Activated CD8-positive, alpha-beta memory T cell treated with anti-CD3 and anti-CD28 coated beads, Interleukin-2, amount 50 U/mL, for 4 hours (primary cell): ENCODE data around the gene KIF3B.
A peak's percentile ranks its signal among the peaks of the same experiment; 100 is the strongest.
"Not testable (repeated sequence)": the region's sequence is repeated elsewhere in the genome, so short reads cannot be mapped to it uniquely, and the experiment has no call there.

Experiments
- DNase-seq: peaks from one replicate; pipeline ENCODE4 v3.0.0-alpha.2; 2020

The KIF3B gene

DNA sequence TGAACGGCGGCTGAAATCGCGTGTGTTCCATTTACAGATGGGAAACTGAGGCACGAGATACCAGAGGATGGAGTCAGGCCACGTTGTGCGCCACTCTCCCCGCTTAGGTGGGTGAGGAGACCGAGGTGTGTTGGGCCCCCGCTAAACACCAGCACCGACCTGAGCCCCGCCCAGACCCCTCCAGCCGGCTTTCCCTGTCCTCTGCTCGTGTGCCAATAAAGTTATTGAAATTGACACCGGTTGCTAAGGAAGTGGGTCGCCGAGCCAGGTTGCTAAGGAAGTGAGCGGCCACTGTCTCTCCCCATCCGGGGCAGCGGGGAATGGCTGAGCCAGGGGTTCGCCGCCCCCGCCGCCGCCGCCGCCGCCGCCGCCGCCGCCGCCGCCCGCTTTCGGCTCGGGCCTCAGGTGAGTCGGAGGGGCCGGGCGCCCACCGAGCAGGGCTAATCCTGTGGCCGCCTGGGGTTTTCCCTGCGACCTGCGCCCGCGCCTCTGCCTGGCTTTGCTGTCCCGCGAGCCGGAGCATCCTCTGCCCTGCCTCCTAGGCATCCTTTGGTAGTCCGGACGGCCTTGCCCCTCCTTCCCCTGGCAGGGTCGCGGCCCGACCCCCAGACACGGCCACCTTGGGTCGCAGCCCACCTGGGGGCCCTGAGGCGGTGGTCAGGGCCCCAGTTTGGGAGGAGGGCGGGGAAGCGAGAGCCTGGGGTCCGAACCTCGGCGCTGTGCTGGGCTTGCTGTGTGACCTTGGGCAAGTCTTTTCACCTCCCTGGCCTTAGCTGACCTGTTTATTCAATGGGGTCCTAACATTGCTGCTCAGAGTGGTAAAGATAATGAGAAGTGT lies at the start of gene KIF3B:
TSS of gene KIF3B (plus strand) at position 291 of the 838 bp plus-strand sequence. CDS start 32,127 bp downstream, outside the sequence.
- peak; percentile 82 for DNase-seq

GRCh38 chr20:32227744-32228688 lies 49.4 kb upstream of the KIF3B start:
- DNase-seq: no peak

GRCh38 chr20:32229251-32229747 lies 48.2 kb upstream of the KIF3B start:
- no peak for DNase-seq

DNA sequence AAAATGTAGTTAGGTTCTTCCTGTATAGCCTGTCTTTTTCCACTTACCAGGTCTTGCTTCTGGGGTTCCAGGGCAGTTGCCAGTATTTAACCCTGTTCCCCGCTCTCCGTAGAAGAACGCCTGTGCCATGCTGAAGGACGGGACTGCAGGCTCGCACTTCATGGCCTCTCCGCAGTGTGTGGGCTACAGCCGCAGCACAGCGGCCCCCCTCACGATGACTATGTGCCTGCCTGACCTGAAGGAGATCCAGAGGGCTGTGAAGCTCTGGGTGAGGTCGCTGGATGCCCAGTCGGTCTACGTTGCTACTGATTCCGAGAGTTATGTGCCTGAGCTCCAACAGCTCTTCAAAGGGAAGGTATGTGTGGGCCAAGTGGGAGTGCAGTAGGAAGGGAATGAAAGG lies 46.7 kb upstream of the KIF3B start:
- DNase-seq: no peak

DNA sequence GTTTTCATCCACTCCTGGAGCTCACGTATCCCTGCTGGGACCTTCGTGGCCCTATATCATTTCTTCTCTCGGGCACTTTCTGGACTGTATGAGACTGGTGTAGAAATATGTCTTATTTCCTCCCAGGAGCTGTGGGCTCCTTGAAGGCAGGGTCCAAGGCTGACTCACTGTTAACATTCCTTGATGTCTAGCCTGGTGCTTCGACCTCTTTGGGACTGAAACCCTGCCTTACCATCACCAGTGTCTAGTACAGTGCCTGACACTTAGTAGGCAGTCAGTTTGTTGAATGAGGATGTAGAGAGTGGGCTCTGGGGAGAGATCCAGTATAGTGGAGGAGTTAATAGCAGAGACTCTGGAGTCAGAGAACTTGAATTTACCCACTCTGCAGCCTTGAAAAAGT lies 46.2 kb upstream of the KIF3B start:
- DNase-seq: no peak

- no peak for DNase-seq
These were observed 45.6 kb upstream of the KIF3B start for GRCh38 chr20:32231847-32232246.

- no peak for DNase-seq
These were observed 45.0 kb upstream of the KIF3B start for GRCh38 chr20:32232326-32232886.

DNA sequence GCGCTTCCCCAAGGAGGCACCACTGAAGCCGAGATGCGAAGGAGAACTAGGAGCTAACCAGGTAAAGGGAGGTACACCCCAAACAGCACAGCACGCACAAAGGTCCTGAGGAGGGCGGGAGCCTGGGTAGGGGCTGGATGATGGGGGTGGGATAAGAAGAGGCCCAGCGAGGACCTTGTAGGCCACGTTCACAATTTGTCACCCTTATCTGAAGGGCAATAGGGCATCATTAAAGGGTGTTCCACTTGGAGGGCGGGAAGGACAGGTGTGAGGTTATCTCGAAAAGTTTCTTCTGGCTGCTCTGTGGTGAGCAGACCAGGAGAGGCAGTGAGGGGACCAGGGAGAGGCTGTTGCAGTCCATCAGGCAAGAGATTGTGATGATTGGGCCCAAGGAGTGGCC lies 44.2 kb upstream of the KIF3B start:
- DNase-seq: no peak

DNA sequence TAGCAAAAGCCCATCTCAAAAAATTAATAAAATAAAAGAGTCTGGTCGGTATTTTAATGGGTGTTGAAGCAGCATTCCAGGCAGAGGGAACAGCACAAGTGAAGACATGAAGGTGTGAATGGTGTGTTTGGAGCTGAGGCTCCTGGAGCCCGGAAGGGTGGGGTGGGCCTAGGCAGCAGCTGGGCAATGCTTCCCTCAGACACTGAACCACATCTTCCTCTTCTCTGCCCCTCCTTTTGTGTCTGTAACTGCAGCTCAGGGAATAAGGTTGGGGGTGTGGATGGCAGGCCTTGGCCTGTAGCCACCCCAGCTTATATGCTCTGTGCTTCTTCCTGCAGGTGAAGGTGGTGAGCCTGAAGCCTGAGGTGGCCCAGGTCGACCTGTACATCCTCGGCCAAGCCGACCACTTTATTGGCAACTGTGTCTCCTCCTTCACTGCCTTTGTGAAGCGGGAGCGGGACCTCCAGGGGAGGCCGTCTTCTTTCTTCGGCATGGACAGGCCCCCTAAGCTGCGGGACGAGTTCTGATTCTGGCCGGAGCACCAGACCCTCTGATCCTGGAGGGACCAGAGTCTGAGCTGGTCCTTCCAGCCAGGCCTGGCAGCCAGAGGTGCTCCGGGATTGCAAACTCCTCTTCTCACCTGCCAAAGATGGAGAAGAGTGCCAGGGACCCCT lies 43.2 kb upstream of the KIF3B start:
- DNase-seq: no peak

DNA sequence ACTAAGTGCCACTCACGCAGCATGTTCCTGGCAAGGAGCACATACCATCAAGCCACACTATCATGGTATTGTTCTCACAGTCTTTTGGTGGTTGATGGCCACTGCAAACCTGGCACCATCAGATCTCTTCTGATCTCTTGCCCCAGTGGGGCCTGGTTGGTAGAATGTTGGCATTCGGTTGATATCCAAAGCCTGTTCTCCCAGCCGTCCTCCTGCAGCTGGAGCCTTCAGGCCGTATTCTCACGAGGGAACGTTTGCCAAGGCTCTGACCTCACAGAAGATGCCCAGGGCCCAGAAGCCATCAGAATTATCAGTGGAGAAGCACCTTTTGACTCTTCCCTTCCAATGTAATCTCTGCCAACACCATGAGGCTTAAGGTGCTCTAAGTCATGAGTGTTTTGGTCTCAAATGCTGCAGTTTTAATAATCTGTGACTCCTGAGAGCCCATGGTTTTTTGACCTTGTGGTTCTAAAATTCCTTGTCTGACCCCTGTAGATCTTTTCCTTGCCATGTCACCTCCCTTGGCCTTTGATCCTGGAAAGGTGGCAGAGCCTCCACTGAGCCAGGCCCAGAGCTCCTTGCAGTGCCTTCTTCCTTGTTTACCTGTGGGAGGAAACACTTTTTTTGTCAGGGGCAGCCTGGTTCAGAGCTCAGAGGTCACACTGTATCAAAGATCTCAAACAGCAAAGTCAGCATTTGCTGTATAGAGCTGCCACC lies 42.0 kb upstream of the KIF3B start:
- no peak for DNase-seq

DNA sequence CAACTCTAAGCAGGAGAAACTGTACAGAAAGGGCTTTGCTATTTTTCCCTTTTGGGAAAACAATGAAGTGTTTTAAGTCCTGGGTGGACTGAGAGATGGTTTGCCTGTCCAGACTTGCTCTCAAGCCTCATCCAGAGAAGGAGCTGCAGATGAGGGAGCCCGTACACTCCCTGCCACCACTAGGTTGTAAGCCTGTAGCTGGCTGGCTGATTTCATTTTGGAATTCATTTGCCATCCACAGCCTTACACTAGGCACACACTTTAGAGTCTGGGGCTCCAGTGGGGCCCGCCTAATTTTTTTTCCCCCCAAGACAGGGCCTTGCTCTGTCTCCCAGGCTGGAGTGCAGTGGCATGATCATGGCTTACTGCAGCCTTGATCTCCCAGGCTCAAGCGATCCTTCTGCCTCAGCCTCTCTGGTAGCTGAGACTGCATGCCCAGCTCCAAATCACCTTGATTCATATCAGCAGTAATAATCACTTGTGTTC lies 41.4 kb upstream of the KIF3B start:
- no peak for DNase-seq

DNA sequence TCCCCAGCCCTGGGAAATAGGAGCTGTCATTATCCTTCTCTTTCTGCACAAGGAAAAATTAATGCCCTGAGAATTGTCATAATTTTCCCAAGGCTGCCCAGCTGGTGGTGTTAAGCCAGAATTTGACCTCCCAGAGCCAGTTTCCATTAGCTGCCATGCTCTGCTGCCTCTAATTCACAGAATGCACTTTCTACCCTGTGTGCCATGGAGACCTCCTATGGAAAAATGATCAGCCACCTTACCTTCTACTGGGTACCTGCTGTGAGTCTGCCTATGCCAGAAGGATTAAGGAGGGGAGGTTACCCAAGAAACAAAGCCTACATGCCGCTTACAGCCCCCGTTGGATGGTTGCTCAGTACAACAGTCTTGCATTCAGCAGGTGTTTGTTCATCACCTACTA lies 40.6 kb upstream of the KIF3B start:
- DNase-seq: no peak

DNA sequence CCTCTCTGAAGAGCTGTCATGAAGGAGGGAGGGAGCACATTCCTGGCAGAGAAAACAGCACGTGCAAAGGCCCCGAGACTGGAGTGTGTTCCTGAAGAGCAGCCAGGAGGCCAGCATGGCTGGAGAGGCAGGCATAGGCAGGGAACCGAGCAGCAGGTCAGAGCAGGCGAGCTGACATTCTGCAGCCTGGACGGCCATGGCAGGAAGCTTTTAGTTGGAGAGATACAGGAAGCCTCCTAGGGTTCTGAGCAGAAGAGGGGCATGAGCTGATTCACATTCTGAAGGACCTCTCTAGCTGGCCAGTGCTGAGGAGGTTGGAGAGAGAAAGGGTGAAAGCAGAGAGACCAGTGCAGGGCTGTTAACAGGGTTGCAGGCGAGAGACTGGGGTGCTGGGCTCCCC lies 40.0 kb upstream of the KIF3B start:
- no peak for DNase-seq

- no peak for DNase-seq
These were observed 38.7 kb upstream of the KIF3B start for GRCh38 chr20:32238483-32239425.

DNA sequence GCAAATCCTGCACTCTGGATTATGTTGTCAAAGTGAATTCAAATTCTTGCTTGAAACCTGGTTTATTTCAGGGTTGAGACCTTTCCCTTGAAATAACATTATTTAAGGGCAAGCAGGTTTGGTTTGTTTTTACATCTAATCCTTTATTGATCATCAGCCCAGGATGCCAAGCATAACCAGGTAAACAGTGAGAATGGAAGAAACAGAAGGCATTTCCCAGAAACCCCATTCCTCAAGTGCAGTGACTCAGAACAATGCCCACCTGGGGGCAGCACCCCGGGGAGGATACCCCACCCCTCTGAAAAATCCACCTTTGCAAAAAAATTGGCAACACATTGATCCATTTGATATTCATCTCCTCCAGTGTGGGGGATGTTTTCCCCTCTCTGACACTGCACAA lies 37.2 kb upstream of the KIF3B start:
- DNase-seq: no peak

GRCh38 chr20:32241807-32242206 lies 35.6 kb upstream of the KIF3B start:
- DNase-seq: no peak

DNA sequence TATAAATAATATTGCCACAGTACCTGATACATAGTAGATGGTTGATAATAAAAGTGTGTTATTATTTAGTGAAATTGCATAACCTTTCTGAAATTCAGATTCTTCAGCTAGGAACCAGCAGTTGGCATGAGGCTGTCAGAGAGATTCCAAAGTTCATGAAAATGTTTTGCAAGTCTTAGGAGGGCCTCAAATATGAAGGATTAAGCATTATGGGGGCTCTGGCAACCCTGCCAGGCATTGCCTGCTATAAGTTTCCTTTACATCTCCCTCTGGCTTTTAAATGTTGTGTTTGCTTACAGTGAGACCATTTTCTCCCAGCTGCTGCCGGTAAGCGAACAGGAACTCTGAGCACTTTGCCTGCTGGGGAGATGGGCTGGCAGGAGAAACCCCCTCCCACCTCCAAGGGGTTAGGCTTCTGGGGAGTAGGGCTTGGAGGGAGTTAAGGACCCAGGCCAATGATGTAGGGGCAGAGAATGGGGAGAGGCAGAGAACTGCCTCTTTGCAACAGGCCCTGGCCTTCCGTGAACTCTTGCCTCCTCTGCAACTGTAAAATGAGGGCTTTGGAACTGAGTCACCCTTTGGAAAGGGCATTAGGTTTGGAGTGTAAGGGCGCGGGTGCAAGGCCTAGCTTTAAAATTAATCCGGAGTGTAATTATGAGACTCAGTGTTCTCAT lies 33.2 kb upstream of the KIF3B start:
- no peak for DNase-seq

GRCh38 chr20:32244959-32245358 lies 32.5 kb upstream of the KIF3B start:
- no peak for DNase-seq

DNA sequence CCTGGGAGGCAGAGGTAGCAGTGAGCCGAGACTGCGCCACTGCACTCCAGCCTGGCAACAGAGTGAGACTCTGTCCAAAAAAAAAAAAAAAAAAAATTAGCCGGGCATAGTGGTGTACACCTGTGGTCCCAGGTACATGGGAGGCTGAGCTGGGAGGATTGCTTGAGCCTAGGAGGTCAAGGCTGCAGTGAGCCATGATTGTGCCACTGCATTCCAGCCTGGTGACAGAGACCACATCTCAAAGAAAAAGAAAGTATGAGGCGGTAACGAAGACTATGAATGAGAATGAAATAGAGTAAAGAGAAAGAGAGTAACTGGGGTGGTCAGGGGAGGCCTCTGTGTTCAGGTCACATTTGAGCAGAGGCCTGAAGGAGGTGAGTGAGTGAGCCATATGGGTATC lies 31.2 kb upstream of the KIF3B start:
- DNase-seq: not testable (repeated sequence)

DNA sequence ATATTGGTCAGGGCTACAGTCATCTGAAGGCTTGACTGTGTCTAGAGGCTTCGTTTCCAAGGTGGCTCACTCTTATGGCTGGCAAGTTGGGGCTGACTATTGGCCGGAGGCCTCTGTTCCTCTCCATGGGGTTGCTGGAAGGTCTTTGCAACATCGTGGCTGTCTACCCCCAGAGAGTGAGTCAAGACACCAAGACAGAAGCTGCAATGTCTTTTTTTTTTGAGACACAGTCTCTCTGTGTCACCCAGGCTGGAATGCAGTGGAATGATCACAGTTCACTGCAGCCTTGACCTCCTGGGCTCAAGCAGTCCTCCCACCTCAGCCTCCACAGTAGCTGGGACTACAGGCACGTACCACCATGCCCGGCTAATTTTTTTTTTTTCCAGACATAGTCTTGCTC lies 29.4 kb upstream of the KIF3B start:
- DNase-seq: no peak
